HUES64 (cell line): Measurements from ENCODE around the gene PCNX1.
A peak's percentile ranks its signal among the peaks of the same experiment; 100 is the strongest.

Experiments
- H3K27ac ChIP-seq: 2 replicates; pipeline ENCODE4 v1.7.0; 2013; ENCODE audit warnings: low read depth, low read length, inconsistent platforms
- H3K27me3 ChIP-seq: 2 replicates; pipeline ENCODE4 v1.6.1; 2013; ENCODE audit warnings: mild to moderate bottlenecking, low read length; ENCODE audit not compliant: insufficient read depth
- H3K36me3 ChIP-seq: 2 replicates; pipeline ENCODE4 v1.6.1; 2013; ENCODE audit warnings: mild to moderate bottlenecking, low read length; ENCODE audit not compliant: insufficient read depth
- H3K4me1 ChIP-seq: 2 replicates; pipeline ENCODE4 v1.6.1; 2013; ENCODE audit warnings: mild to moderate bottlenecking, low read length, moderate library complexity; ENCODE audit not compliant: insufficient read depth
- H3K4me3 ChIP-seq: 2 replicates; pipeline ENCODE4 v1.5.1; 2013; ENCODE audit warnings: mild to moderate bottlenecking, low read length, moderate library complexity
- H3K9ac ChIP-seq: 2 replicates; pipeline ENCODE4 v1.6.1; 2013; ENCODE audit warnings: mild to moderate bottlenecking, low read depth, low read length
- H3K9me3 ChIP-seq: 2 replicates; pipeline ENCODE4 v1.6.1; 2013; ENCODE audit warnings: low read depth, low read length; ENCODE audit not compliant: insufficient read depth
- WGBS: fragments of 150-250, 120-280 bp; methylation state at CpG from one replicate; pipeline ENCODE4 v1.1.7; 2013; ENCODE audit warnings: missing lambda C conversion rate; 5-methylcytosine and 5-hydroxymethylcytosine counted together

PCNX1 gene

DNA sequence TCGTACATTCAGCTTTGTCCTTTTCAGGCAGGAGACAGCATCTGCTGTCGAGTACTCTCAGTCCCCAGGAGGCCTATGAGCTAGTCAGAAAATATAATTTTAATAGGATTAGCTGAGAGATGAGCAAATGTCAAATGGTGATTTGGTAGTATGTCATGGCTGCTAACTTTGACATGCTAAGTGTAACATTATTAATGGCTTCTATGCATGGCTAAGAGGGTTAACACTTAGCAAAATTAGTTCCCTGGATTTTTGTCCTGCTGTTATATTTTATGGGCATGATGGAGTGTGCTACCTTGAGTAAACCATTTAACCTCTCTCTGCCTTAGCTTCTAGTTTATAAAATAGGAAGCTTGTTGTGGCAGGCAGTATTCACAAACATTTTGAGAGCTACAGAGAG lies 2.9 kb upstream of the PCNX1 start:
- no peaks in the 10 kb centered on the region for H3K27me3 ChIP-seq
- peaks cover 7% of the 10 kb centered on the region for H3K4me1 ChIP-seq
- H3K9me3 ChIP-seq = no peaks in the 10 kb centered on the region
- 92% methylated on average over 2 of the region's 2 CpGs for WGBS
- H3K9ac ChIP-seq = no peak overlapping the region
- no peak overlapping the region for H3K4me3 ChIP-seq
- H3K27ac ChIP-seq = no peak overlapping the region
- H3K36me3 ChIP-seq = no peaks in the 10 kb centered on the region

DNA sequence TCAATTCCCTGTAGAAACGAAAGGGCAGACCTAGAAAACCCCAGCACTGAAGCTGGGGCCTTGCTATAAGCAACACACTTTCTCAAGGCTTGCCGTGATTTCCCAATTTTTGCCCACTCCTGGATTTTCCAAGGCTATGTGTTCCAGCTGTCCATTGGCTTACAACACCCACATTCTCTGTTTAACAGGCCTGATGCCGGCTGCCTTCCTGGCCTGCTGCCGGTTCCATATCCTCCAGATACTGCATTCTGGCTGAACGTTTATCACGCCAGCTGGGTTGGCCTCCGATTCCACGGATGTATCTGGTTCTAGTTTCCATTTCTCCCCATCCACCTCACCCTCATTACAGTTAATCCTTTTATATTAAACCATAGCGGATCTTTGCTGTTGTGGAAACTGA lies 2.0 kb upstream of the PCNX1 start:
- Histone ChIP-seq H3K36me3 (no peaks in the 10 kb centered on the region), H3K4me1 (peaks cover 12% of the 10 kb centered on the region), H3K4me3 (no peak overlapping the region), H3K27ac (no peak overlapping the region), H3K9ac (no peak overlapping the region), H3K9me3 (no peaks in the 10 kb centered on the region), H3K27me3 (no peaks in the 10 kb centered on the region)
- WGBS = 89% methylated on average over 8 of the region's 9 CpGs

DNA sequence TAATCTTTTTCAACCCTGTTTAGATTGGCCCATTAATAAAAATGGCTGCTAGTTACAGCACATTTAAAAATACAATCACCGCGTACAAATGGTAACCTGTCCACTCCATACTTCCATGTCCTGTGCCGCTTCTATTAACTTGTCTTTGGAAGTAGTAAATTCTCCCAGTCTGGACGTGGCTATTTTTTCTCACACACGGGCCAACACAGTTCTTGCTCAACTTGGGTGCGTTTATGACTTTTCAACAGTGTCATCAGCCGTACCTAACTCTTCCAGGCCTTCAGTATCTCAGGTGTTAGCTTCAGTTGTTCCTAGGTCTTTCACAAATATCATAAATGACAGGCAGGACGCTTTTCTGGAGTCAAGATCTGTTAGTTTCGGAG lies 475 bp upstream of the PCNX1 start:
- H3K4me1 ChIP-seq = peaks cover 21% of the 10 kb centered on the region
- H3K9me3 ChIP-seq = no peaks in the 10 kb centered on the region
- no peaks in the 10 kb centered on the region for H3K36me3 ChIP-seq
- peak overlapping the region; percentile 78 for H3K4me3 ChIP-seq
- 56% methylated on average over 9 of the region's 9 CpGs for WGBS
- H3K27me3 ChIP-seq = no peaks in the 10 kb centered on the region
- H3K9ac ChIP-seq = peak overlapping the region; percentile 91
- no peak overlapping the region for H3K27ac ChIP-seq

DNA sequence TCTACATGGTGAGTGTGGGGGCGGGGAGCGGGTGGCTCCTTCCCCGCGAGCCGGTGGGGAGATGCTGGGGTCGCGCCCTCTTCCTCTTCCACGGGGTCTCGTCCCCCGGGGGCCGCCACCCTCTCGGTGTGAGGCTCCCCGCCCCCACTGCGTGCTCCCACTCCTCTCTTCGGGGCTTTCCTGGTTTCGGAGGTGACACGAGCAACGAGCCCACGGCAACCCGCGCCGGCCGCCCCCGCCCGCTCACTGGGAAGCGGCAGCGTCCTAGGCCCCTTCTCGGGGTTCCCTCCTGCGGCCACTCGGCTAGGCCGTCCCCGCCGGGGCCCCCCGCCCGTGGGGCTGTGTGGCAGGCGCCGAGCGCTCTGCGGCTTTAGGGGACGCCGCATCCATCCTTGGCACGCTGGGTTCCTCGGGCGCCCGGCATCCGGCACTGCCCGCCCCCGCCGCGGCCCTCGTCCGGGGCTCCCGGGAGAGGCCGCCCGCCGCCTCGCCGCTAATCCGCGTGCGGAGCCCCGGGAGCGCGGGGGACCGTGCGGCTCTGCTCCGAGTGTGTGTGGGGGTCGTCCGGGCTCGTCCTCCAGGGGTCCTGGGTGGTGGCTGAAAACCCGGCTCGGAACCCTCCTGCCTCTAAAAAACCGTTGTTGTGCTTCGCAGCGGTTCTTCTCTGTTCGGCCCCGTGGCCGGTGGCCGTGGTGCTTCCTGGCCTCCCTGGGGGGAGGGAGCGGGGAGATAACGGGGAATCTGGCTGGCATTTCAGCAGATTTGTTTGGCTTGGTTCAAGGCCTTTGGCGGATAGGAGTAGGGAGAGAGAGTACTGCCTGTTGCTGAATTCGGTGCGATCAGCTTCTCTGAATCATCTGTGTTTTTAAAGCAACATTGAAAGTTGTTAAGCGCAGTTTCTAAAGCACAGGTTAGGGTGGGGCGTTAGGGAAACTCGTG lies 1.0 kb downstream of the PCNX1 start:
- H3K4me3 ChIP-seq = peak overlapping the region; percentile 78
- peaks cover 25% of the 10 kb centered on the region for H3K4me1 ChIP-seq
- H3K36me3 ChIP-seq = no peaks in the 10 kb centered on the region
- peak overlapping the region; percentile 85 for H3K27ac ChIP-seq
- WGBS = under 1% methylated on average over 86 of the region's 87 CpGs
- H3K27me3 ChIP-seq = no peaks in the 10 kb centered on the region
- H3K9ac ChIP-seq = peak overlapping the region; percentile 91
- no peaks in the 10 kb centered on the region for H3K9me3 ChIP-seq

DNA sequence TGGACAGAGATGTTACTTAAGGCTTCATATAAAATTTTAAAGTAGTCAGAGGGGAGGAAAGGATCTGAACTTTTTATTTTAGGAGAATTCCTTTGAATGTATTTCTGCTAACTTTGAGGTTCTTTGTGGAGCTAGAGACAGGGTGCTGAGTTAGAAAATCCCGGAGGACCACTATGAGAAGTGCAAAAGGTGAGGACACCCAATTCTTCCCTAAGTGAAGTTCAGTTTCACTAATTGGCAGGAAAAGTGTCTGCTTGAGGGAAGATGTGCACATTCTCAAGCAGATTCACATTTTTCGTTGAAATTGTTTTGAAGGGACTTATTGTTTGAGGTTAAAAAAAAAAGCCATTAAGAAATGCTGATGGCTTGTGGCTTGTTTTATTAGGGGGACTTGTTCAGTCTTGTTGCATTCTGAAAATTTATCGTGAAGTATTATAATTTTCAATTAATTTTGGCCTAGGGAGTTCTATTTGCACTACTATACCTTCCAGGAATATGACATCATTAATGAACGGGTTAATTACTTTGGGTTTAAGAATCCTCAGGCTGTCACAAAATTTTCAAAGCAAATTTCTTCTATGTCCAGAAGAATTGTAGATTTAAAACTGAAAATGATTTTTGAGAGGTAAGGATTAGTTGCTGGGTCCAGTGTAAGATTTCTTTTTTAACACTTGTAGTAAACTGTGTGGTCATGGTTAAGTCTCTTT lies 1.8 kb downstream of the PCNX1 start:
- Histone ChIP-seq H3K36me3 (no peaks in the 10 kb centered on the region), H3K4me3 (peak overlapping the region; percentile 78), H3K9me3 (no peaks in the 10 kb centered on the region), H3K27ac (peak overlapping the region; percentile 85), H3K9ac (peak overlapping the region; percentile 91), H3K4me1 (peaks cover 25% of the 10 kb centered on the region), H3K27me3 (no peaks in the 10 kb centered on the region)
- 27% methylated on average over 3 of the region's 4 CpGs for WGBS

DNA sequence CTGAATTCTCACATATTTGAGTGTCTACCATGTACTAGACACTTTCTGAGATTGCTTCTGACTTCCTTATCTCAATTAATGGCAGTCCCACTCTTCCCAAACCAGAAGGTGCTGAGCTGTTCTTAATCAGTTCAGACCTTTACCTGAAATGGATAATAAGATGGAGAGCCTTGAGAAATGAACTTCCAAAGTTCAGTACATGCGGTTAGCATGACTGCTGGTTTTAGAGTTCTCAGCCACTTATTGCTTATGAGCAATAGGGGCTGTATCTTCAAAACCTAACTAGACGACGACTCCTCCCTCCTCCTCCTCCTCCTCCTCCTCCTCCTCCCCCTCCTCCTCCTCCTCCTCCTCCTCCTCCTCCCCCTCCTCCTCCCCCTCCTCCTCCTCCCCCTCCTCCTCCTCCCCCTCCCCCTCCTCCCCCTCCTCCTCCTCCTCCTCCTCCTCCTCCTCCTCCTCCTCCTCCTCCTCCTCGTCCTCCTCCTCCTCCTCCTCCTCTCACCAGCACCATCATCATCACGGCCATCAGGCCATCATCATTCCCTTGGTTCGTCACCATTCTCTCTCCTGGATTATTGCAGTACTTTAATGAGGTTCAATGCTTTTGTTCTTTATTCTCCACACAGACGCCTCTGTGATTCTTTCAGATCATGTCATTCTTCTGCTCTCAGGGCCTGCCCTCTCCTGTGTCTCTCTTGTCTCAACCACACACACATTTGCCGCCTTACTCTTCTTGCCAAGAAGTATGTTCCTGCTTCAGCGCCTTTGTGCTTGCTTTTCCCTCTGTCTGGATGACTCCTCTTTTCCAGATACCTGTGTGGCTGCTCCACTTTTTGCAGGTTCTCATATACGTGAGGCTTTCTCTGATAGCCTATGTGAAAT lies 2.7 kb downstream of the PCNX1 start:
- H3K27ac ChIP-seq = no peak overlapping the region
- H3K4me1 ChIP-seq = peaks cover 23% of the 10 kb centered on the region
- no peaks in the 10 kb centered on the region for H3K9me3 ChIP-seq
- no peak overlapping the region for H3K9ac ChIP-seq
- 73% methylated on average over 7 of the region's 10 CpGs for WGBS
- no peaks in the 10 kb centered on the region for H3K27me3 ChIP-seq
- no peaks in the 10 kb centered on the region for H3K36me3 ChIP-seq
- peak overlapping the region; percentile 78 for H3K4me3 ChIP-seq

DNA sequence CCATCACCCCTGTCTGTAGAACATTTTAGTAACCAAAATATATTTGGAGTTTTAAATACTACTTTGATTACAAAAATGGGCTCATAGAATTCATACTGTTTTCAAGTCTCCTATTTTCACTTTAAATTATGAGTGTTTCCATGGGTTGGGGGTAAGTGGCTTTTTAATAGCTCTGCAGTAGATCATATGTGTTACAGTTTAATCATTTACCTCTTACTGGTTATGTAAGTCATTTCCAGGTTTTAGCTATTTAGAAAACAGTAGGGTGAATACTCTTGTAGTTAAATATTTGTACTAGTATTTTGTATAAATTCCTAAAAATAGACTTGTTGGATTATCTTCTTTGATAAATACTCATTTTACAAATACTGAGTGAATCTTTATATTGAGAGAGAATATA lies 8.2 kb downstream of the PCNX1 start:
- Histone ChIP-seq H3K9ac (no peak overlapping the region), H3K27me3 (no peaks in the 10 kb centered on the region), H3K4me3 (no peak overlapping the region), H3K4me1 (peaks cover 26% of the 10 kb centered on the region), H3K27ac (no peak overlapping the region), H3K36me3 (peaks cover 5% of the 10 kb centered on the region), H3K9me3 (no peaks in the 10 kb centered on the region)

DNA sequence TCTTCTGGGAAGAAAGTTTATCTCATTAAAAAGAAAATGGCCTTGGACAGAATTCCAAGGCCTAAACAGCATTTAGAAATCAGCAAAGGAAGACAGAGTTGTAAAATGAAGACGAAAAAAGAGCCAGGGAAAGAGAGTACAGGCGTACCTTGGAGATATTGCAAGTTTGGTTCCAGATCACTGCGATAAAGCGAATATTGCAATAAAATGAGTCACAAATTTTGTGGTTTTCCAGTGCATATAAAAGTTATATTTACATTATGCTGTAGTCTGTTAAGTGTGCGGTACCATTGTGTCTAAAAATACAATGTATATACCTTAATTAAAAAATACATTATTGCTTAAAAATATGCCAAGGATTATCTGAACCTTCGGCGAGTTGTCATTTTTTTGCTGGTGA lies 9.0 kb downstream of the PCNX1 start:
- Histone ChIP-seq H3K4me1 (peaks cover 19% of the 10 kb centered on the region), H3K9me3 (no peaks in the 10 kb centered on the region), H3K9ac (no peak overlapping the region), H3K27ac (no peak overlapping the region), H3K36me3 (peaks cover 5% of the 10 kb centered on the region), H3K27me3 (no peaks in the 10 kb centered on the region), H3K4me3 (no peak overlapping the region)
- WGBS = 95% methylated on average over 6 of the region's 7 CpGs

DNA sequence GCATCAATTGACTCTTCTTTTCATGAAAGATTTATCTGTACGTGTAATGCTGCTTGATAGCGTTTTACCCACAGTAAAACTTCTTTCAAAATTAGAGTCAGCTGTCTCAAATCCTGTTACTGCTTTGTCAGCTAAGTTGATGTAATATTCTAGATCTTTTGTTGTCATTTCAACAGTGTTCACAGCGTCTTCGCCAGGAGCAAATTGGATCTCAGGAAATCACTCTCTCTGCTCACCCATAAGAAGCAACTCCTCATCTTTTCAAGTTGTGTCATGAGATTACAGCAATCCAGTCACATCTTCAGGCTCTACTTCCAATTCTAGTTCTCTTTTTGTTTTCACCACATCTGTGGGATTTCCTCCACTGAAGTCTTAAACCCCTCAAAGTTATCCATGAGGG lies 9.5 kb downstream of the PCNX1 start:
- H3K4me1 ChIP-seq = peaks cover 19% of the 10 kb centered on the region
- WGBS = 97% methylated on average over 4 of the region's 4 CpGs
- H3K4me3 ChIP-seq = no peak overlapping the region
- no peaks in the 10 kb centered on the region for H3K9me3 ChIP-seq
- H3K36me3 ChIP-seq = peaks cover 5% of the 10 kb centered on the region
- no peaks in the 10 kb centered on the region for H3K27me3 ChIP-seq
- H3K9ac ChIP-seq = no peak overlapping the region
- no peak overlapping the region for H3K27ac ChIP-seq

DNA sequence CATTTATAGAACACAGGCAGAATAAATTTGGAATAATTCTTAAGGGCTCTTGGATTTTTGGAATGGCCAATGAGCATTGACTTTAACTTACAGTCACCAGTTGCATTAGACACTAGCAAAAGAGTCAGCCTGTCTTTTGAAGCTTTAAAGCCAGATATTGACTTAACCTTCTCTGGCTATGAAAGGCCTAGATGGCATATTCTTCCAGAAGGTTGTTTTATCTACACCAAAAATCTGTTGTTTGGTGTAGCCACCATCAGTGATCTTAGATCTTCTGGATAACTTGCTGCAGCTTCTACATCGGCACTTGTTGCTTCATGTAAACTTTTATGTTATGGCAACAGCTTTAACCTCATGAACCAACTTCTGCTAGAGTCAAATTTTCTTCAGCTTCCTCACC lies 10.4 kb downstream of the PCNX1 start:
- Histone ChIP-seq H3K4me3 (no peak overlapping the region), H3K9me3 (no peaks in the 10 kb centered on the region), H3K36me3 (peaks cover 5% of the 10 kb centered on the region), H3K27ac (no peak overlapping the region), H3K27me3 (no peaks in the 10 kb centered on the region), H3K4me1 (peaks cover 14% of the 10 kb centered on the region), H3K9ac (no peak overlapping the region)
- 93% methylated on average over 1 of the region's 1 CpG for WGBS

DNA sequence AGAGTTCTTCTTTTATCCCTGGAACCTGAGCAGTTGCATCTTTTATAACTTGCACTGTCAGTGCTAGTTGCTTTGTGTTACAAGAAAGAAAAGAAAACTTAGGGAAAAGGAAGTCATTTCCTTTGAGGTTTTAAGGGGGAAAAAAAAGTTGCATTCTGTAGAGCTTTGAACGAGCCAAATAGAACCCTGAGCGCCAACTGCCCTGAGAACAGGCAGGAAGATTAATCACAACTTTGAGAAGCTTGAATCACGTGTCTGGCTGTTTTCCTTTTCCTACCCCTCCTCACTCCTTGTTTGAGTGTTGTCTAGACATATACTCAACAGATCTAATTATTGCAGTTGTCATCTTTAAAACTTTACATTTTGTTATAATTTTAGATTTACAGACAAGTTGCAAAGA lies 12.5 kb downstream of the PCNX1 start:
- Histone ChIP-seq H3K9me3 (no peaks in the 10 kb centered on the region), H3K36me3 (peaks cover 5% of the 10 kb centered on the region), H3K27me3 (no peaks in the 10 kb centered on the region), H3K9ac (no peak overlapping the region), H3K4me1 (peaks cover 14% of the 10 kb centered on the region), H3K27ac (no peak overlapping the region), H3K4me3 (no peak overlapping the region)
- 45% methylated on average over 3 of the region's 3 CpGs for WGBS
